Measurements from ENCODE around the gene ACSF3.

The ACSF3 gene

DNA sequence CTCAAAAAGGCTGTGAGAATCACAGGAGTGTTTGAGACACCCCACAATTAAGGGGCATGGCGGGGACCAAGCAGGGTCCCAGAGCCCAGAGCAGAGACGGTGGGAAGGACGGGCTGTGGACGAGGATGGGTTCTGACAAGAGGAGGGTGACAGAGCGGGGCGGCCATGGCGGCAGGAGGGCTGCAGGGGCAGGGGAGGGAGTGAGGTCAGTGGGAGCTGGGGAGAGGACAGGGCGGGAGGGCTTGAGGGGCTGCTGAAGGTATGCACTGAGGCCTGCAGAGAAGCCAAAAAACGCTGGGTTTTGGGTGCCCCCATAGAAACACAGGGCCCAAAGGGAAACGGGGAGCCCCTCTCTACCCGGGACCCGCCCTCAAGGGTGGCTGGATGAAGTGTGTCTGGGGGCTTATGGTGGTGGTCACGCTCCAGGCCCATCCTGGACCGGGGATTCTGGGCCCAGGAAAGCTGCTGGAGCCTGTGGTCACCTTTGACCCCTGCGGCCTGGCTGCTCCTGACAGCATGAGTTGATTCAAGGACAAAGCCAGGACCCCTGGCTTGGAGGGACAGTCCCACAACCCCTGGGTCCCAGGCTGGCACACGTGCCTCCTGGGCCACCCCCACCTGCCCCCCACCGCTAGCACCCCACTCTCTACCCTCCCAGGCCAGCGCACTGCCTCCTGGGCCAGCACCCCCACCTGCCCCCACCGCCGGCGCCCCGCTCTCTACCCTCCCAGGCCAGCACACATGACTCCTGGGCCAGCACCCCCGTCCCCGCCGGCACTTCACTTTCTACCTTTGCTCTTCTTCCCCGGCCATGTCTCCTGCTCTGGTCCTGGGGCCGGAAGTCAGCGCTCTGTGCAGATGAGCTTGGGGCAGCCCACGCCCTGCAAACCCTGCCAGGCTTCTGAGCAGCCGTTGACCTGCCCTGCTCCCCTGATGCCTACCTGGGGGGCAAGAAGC, 31.0 kb upstream of the ACSF3 start:
- H3K4me3 ChIP-seq: no peak overlapping the region
- TF ChIP-seq, protein P1, sequence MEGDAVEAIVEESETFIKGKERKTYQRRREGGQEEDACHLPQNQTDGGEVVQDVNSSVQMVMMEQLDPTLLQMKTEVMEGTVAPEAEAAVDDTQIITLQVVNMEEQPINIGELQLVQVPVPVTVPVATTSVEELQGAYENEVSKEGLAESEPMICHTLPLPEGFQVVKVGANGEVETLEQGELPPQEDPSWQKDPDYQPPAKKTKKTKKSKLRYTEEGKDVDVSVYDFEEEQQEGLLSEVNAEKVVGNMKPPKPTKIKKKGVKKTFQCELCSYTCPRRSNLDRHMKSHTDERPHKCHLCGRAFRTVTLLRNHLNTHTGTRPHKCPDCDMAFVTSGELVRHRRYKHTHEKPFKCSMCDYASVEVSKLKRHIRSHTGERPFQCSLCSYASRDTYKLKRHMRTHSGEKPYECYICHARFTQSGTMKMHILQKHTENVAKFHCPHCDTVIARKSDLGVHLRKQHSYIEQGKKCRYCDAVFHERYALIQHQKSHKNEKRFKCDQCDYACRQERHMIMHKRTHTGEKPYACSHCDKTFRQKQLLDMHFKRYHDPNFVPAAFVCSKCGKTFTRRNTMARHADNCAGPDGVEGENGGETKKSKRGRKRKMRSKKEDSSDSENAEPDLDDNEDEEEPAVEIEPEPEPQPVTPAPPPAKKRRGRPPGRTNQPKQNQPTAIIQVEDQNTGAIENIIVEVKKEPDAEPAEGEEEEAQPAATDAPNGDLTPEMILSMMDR (IDR thresholded peaks at IDR 0.05): no peak
- H3K27ac ChIP-seq: no peak overlapping the region

DNA sequence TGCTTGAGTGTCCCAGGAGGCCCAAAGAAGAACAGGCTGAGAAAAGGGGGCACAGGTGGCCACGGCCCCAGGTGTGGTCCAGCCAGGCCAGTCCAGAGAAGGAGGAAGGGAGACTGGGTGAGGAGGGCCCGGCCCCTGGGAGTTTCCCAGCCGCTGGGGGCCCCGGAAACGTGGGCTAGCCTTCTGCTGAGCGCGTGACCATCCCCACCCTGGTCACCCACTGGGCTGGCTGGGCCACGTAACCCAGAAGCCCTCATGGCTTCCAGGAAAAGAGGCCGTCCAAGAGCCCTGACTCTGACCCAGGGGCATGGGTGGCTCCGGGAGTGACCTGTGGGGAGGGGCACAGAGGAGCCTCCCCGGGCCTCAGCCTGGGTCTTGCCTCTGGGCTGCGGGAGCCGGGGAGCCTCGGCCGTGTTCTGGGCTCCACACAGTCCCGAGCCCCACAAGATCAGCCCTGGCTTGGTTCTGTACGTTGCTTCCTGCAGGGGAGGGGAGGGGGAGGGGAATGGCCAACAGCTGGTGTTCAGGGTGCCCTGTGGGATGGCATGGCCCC, 29.8 kb upstream of the ACSF3 start:
- intact Hi-C loops (cut with DNase I; ENCODE audit: low total_unique reads): no loop called here

More for the DNA sequence above, 31.0 kb upstream of the ACSF3 start:
- Histone ChIP-seq H3K9me3 (no peaks in the 10 kb centered on the region), H3K4me1 (no peaks in the 10 kb centered on the region), H3K27me3 (peaks cover 0 to 81% of the 10 kb centered on the region in 2 donors), H3K36me3 (no peaks in the 10 kb centered on the region)
- intact Hi-C loops (cut with DNase I; ENCODE audit: low total_unique reads): no loop called here
- no peak for DNase-seq

DNA sequence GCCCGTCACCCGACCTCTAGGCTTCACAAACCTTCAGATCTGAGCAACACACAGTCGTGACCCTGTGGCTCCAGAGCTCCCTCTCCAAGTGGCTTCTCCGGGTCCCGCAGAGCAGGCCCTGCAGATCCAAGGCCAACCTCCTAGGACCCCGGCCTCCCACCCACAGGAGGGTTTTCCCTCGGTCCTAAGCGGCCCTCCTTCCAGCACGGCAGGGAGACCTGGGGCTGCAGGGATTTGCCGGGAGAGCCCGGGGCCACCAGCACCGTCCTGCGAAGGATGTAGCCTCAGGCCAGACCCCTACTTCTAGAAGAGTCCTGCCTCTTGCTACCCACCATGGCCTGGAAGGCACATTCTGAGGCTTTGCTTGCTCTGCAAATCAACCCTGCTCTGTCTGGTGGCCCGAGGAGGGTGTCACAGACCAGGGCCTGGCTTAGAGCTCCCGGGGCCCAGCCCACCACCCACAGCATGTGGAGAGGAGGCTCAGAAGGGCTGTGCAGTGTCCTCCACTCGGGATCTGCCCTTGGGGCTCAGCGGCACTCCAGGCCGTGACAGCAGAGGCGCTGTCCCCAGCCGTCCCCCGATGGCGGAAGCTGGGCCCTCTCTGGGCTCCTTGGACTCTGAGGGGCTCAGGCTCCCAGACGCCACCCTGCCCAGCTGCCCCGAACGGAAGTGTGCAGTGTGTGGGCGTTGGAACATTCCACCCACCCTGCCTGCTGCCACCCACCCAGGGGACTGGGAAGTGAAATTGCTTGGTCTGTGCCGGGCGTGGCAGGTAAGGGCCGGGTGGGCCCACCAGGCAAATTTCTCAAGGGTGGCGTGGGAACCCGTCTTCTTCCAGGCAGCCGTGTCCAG, 28.8 kb upstream of the ACSF3 start:
- H3K4me3 ChIP-seq: no peak overlapping the region
- TF ChIP-seq, protein P1 (IDR thresholded peaks at IDR 0.05): no peak
- no peak for DNase-seq
- intact Hi-C loops (cut with DNase I; ENCODE audit: low total_unique reads): no loop called here
- H3K27ac ChIP-seq: no peak overlapping the region
- H3K27me3 ChIP-seq: peaks cover 0 to 80% of the 10 kb centered on the region in 2 donors
- H3K9me3 ChIP-seq: no peaks in the 10 kb centered on the region
- H3K36me3 ChIP-seq: no peaks in the 10 kb centered on the region
- H3K4me1 ChIP-seq: no peaks in the 10 kb centered on the region

More for the DNA sequence above, 29.8 kb upstream of the ACSF3 start:
- no peaks in the 10 kb centered on the region for H3K9me3 ChIP-seq
- H3K27me3 ChIP-seq: peaks cover 0 to 79% of the 10 kb centered on the region in 2 donors
- no peak overlapping the region for H3K4me3 ChIP-seq
- TF ChIP-seq, protein P1 (IDR thresholded peaks at IDR 0.05): no peak
- H3K36me3 ChIP-seq: no peaks in the 10 kb centered on the region
- DNase-seq: no peak
- H3K4me1 ChIP-seq: no peaks in the 10 kb centered on the region
- H3K27ac ChIP-seq: no peak overlapping the region

DNA sequence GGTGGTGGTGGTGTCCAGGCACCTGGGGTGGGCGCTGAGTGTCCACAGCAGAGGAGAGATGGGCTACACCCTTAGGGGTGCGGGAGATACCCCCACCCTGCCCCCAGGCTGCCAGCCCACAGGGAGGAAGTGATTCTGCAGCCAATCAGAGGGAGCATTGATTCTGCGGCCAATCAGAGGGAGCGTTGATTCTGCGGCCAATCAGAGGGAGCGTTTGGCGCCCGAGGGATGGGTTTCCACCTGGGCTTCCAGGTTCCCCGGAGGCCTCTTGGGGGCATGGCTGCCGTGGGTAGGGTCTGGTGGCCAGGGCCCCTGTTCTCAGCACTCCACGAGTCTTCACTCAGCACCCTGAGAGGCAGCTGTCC, 28.2 kb upstream of the ACSF3 start:
- no peaks in the 10 kb centered on the region for H3K4me1 ChIP-seq
- H3K27ac ChIP-seq: no peak overlapping the region
- TF ChIP-seq, protein P1 (IDR thresholded peaks at IDR 0.05): no peak
- H3K4me3 ChIP-seq: no peak overlapping the region
- H3K27me3 ChIP-seq: peaks cover 0 to 86% of the 10 kb centered on the region in 2 donors
- no peak for DNase-seq
- H3K36me3 ChIP-seq: no peaks in the 10 kb centered on the region
- intact Hi-C loops (cut with DNase I; ENCODE audit: low total_unique reads): no loop called here
- H3K9me3 ChIP-seq: no peaks in the 10 kb centered on the region

DNA sequence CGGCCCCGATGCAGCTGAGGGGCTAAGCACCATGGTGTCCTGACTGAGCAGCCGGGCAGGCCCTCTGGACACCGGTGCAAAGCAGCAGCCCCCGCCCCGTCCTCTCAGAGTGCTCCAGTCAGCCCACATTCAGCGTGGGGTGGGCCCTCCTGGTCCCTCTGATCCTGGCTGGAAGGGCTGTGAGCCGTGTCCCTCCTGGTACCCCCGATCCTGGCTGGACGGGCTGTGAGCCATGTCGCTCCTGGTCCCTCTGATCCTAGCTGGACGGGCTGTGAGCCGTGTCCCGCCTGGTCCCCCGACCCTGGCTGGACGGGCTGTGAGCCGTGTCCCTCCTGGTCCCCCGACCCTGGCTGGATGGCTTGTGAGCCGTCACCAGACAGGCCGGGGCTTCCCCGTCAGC, 26.9 kb upstream of the ACSF3 start:
- Histone ChIP-seq H3K36me3 (no peaks in the 10 kb centered on the region), H3K4me1 (no peaks in the 10 kb centered on the region), H3K4me3 (no peak overlapping the region), H3K27me3 (peaks cover 0 to 89% of the 10 kb centered on the region in 2 donors), H3K9me3 (no peaks in the 10 kb centered on the region), H3K27ac (no peak overlapping the region)
- TF ChIP-seq, protein P1 (IDR thresholded peaks at IDR 0.05): no peak
- intact Hi-C loops (cut with DNase I; ENCODE audit: low total_unique reads): no loop called here
- no peak for DNase-seq

All from tibial artery (tissue), 4 donors.